Endothelial cell of umbilical vein (primary cell): ENCODE results near the gene NXT1. TPM values are rescaled to one million over a fixed set of nuclear protein-coding genes. Genes with fewer than 3 reads are reported as not detected.

Experiments used
- BruUV-seq: library from RNA; stranded (reverse); fragments of 400-500 nt; replicated peaks from 2 replicates; lab custom pipeline; 2021; lab: Mats Ljungman, UMichigan
- CTCF ChIA-PET: fragments of 300-600, 350-600 bp; sonication (Branson Sonifier 250); formaldehyde crosslinking; loops from one replicate; lab custom pipeline; 2021; ENCODE audit warnings: antibody characterized with exemption, inconsistent platforms; lab: Charles Lee
- POLR2A ChIA-PET: fragments of 300-600, 350-600 bp; sonication (Branson Sonifier 250); formaldehyde crosslinking; loops from one replicate; lab custom pipeline; 2021; ENCODE audit warnings: antibody characterized with exemption, inconsistent platforms; lab: Charles Lee
- DNase-seq: peaks from one replicate; pipeline ENCODE4 v3.0.0-alpha.2; 2011; ENCODE audit warnings: low read depth, low spot score
- FAIRE-seq: peaks from 2 replicates; lab custom pipeline; 2011; peaks lifted over from hg19 to GRCh38; lab: Jason Lieb, UNC
- H2AFZ ChIP-seq: 2 replicates; pipeline ENCODE4 v1.6.0; 2012; ENCODE audit warnings: low read depth, low read length, control low read depth, inconsistent platforms
- H3K27ac ChIP-seq: 2 replicates; pipeline ENCODE4 v1.5.1; 2011; ENCODE audit warnings: low read depth, mild to moderate bottlenecking, control low read depth, low read length, moderate library complexity; ENCODE audit not compliant: insufficient read depth
- H3K27me3 ChIP-seq, 2 experiments: 2 replicates each; pipeline versions ENCODE4 v1.6.0 to v1.6.1; 2011; ENCODE audit warnings: low read length in 2 of 2, mixed read lengths in 1 of 2; ENCODE audit not compliant: control insufficient read depth in 2 of 2, insufficient read depth in 2 of 2
- H3K36me3 ChIP-seq, 2 experiments: 2 replicates in 1 of 2; 3 replicates in 1 of 2; pipeline ENCODE4 v1.5.1; 2011; ENCODE audit warnings: low read length in 2 of 2, mild to moderate bottlenecking in 1 of 2, moderate library complexity in 1 of 2; ENCODE audit not compliant: control insufficient read depth in 2 of 2, insufficient read depth in 2 of 2; ENCODE audit errors: extremely low read depth in 1 of 2
- H3K4me1 ChIP-seq: 3 replicates; pipeline ENCODE4 v1.5.1; 2011; ENCODE audit warnings: mild to moderate bottlenecking, low read length; ENCODE audit not compliant: control insufficient read depth, insufficient read depth; ENCODE audit errors: extremely low read depth
- H3K4me2 ChIP-seq: 2 replicates; pipeline ENCODE4 v1.6.1; 2011; ENCODE audit warnings: low read length, control low read depth, mixed read lengths; ENCODE audit not compliant: insufficient read depth
- H3K4me3 ChIP-seq, 3 experiments: fragments of 200-600 bp in 1 of 3; sonication (generic), shearing (Covaris generic) in 1 of 3; replicated peaks in 1 of 3; 2 replicates each; pipeline ENCODE4 v1.5.1; 2011 to 2016; ENCODE audit warnings: control low read depth in 3 of 3, low read length in 3 of 3, mild to moderate bottlenecking in 2 of 3, inconsistent platforms in 1 of 3, low read depth in 1 of 3, moderate library complexity in 1 of 3; ENCODE audit not compliant: insufficient read depth in 1 of 3
- H3K79me2 ChIP-seq: 2 replicates; pipeline ENCODE4 v1.6.0; 2012; ENCODE audit warnings: low read length, inconsistent platforms; ENCODE audit not compliant: control insufficient read depth, insufficient read depth
- H3K9ac ChIP-seq: replicated peaks from 2 replicates; pipeline ENCODE3; 2011; ENCODE audit warnings: low read length, control low read depth; ENCODE audit not compliant: insufficient read depth; ENCODE audit errors: extremely low read depth
- H3K9me1 ChIP-seq: replicated peaks from 3 replicates; pipeline ENCODE4 v1.6.0; 2011; ENCODE audit warnings: mild to moderate bottlenecking, low read length; ENCODE audit not compliant: control insufficient read depth, insufficient read depth; ENCODE audit errors: extremely low read depth
- H3K9me3 ChIP-seq: replicated peaks from 2 replicates; pipeline ENCODE4 v1.5.1; 2012; ENCODE audit warnings: low read length, inconsistent platforms; ENCODE audit not compliant: control insufficient read depth, insufficient read depth
- H4K20me1 ChIP-seq: replicated peaks from 2 replicates; pipeline ENCODE3; 2011; ENCODE audit warnings: mild to moderate bottlenecking, low read length; ENCODE audit not compliant: control insufficient read depth, insufficient read depth; ENCODE audit errors: extremely low read depth
- EZH2 ChIP-seq: IDR thresholded peaks from 2 replicates; pipeline ENCODE4 v1.6.1; 2012; ENCODE audit warnings: borderline replicate concordance, low read depth, mild to moderate bottlenecking, moderate library complexity, low read length, inconsistent platforms; ENCODE audit not compliant: severe bottlenecking
- FOS ChIP-seq: IDR thresholded peaks from 2 replicates; pipeline ENCODE4 v1.6.1; 2011; ENCODE audit warnings: mild to moderate bottlenecking, low read length, moderate library complexity, borderline replicate concordance; ENCODE audit not compliant: insufficient read depth
- GATA2 ChIP-seq: IDR thresholded peaks from 2 replicates; pipeline ENCODE4 v1.7.0; 2011; ENCODE audit warnings: low read depth, mild to moderate bottlenecking, moderate library complexity, mixed read lengths, low read length; ENCODE audit not compliant: insufficient read length, insufficient read depth
- JUN ChIP-seq: IDR thresholded peaks from 2 replicates; pipeline ENCODE4 v1.6.1; 2011; ENCODE audit warnings: borderline replicate concordance, low read depth; ENCODE audit not compliant: insufficient read length, insufficient read depth
- MYC ChIP-seq: IDR thresholded peaks from one replicate; pipeline ENCODE4 v1.6.1; 2011; ENCODE audit warnings: mild to moderate bottlenecking, low read depth, low read length
- POLR2A ChIP-seq: IDR thresholded peaks from 2 replicates; pipeline ENCODE4 v1.6.1; 2012; ENCODE audit warnings: low read depth, mild to moderate bottlenecking, control low read depth, low read length
- POLR2AphosphoS5 ChIP-seq: IDR thresholded peaks from 2 replicates; pipeline ENCODE4 v1.6.1; 2012; ENCODE audit warnings: low read depth, mild to moderate bottlenecking, control low read depth, low read length, moderate library complexity; ENCODE audit not compliant: insufficient read depth
- dilution Hi-C: fragments of 300-500 bp; cut with MboI; formaldehyde crosslinking; loops from one replicate; pipeline ENCODE4 v1.15.0; 2019; ENCODE audit warnings: low sequenced_read_pairs; ENCODE audit not compliant: extremely low pct_ligation_motif_present
- intact Hi-C: fragments of 100-400 bp; cut with micrococcal nuclease; formaldehyde crosslinking; loops from one replicate; pipeline ENCODE4 v1.10.0; 2022
- polyA plus RNA-seq, 4 experiments: library from polyadenylated mRNA; depleted of rRNA in 3 of 4; stranded (reverse) in 3 of 4; unstranded in 1 of 4; fragments of >200 nt; gene quantifications; 2 replicates each; pipeline versions ENCODE4 v1.2.1 to v1.2.3, GENCODE V29; 2011 to 2012; ENCODE audit warnings: missing spikeins in 1 of 4
- total RNA-seq: library from RNA; stranded (reverse); gene quantifications from 2 replicates; pipeline ENCODE4 v1.2.3, GENCODE V29; 2021
- TF ChIP-seq, protein P1 (sequence below): IDR thresholded peaks from 2 replicates; pipeline ENCODE4 v1.6.1; 2011; ENCODE audit not compliant: insufficient read depth, insufficient read length
- TF ChIP-seq, protein P2 (sequence below), 2 donors: IDR thresholded peaks; 1 replicate in 1 of 2; 2 replicates in 1 of 2; pipeline ENCODE4 v1.5.1; 2011; ENCODE audit warnings: low read length in 2 of 2, mild to moderate bottlenecking in 2 of 2, moderate library complexity in 2 of 2, control low read depth in 1 of 2, inconsistent platforms in 1 of 2, low read depth in 1 of 2; ENCODE audit not compliant: insufficient read depth in 1 of 2; ENCODE audit errors: extremely low read depth in 1 of 2

NXT1 gene
- total and polyA plus RNA-seq, 2 donors (not counting 3 experiments of a cell fraction or from before 2014, with no cell fraction given) = 27.1 to 39.2 TPM

DNA sequence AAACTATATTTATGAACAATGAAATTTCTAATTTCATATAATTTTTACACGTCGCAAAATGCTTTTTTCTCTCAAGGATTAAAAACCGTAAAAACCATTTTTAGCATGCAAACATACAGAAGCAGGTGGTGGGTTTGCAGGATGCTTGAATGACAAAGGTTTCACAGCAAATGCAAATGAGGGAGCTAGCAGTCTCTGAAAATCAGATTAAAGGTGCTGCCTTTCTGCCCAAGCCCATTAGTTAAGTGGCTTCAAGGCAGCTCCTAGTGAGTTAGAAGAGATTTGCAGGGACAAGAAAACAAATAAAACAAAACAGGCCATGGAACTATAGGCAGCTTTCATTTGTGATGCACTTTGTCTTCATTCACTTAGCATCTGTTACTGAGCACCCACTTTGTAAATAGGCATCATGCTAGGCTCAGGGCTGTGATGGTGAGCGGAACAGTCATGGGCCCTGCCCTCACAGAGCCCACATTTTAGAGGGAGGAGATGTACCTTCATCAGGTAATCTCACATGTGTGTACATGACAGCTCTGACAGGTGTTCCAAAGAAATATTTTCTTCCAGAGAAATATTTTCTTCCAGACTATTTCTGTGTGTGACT lies 41.2 kb downstream of the NXT1 start:
- dilution Hi-C loops = no loop called here
- Histone ChIP-seq H2AFZ (no peak overlapping the region), H3K4me2 (no peak overlapping the region), H3K4me3 (no peak overlapping the region), H3K9ac (no peak overlapping the region), H3K36me3 (peaks cover 6 to 18% of the 10 kb centered on the region in 2 experiments), H4K20me1 (no peaks in the 10 kb centered on the region), H3K9me1 (no peaks in the 10 kb centered on the region), H3K4me1 (peaks cover 1% of the 10 kb centered on the region), H3K27ac (no peak overlapping the region), H3K27me3 (no peaks in the 10 kb centered on the region), H3K9me3 (no peaks in the 10 kb centered on the region), H3K79me2 (peaks cover 4% of the 10 kb centered on the region)
- ChIA-PET POLR2A (no interaction called here), CTCF (interaction anchor here (1.2 to 1.4 kb wide), 2 partner anchors 17 to 700 kb away, joined by 3 to 5 read pairs; no protein-coding TSS in a partner anchor)
- DNase-seq = no peak
- TF ChIP-seq POLR2A (no peak), MYC (no peak), JUN (no peak), EZH2 (no peak), FOS (no peak), POLR2AphosphoS5 (no peak), GATA2 (no peak)
- TF ChIP-seq, protein P1, sequence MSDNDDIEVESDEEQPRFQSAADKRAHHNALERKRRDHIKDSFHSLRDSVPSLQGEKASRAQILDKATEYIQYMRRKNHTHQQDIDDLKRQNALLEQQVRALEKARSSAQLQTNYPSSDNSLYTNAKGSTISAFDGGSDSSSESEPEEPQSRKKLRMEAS = no peak
- TF ChIP-seq, protein P2, sequence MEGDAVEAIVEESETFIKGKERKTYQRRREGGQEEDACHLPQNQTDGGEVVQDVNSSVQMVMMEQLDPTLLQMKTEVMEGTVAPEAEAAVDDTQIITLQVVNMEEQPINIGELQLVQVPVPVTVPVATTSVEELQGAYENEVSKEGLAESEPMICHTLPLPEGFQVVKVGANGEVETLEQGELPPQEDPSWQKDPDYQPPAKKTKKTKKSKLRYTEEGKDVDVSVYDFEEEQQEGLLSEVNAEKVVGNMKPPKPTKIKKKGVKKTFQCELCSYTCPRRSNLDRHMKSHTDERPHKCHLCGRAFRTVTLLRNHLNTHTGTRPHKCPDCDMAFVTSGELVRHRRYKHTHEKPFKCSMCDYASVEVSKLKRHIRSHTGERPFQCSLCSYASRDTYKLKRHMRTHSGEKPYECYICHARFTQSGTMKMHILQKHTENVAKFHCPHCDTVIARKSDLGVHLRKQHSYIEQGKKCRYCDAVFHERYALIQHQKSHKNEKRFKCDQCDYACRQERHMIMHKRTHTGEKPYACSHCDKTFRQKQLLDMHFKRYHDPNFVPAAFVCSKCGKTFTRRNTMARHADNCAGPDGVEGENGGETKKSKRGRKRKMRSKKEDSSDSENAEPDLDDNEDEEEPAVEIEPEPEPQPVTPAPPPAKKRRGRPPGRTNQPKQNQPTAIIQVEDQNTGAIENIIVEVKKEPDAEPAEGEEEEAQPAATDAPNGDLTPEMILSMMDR (IDR thresholded peaks at IDR 0.05; ENCODE audit: extremely low read depth in 1 of 2, insufficient read depth in 1 of 2, low read depth in 1 of 2, low read length in 2 of 2) = no peak
- intact Hi-C loops = no loop called here
- FAIRE-seq = no peak
- BruUV-seq = no TSS peak
